Activated CD4-positive, CD25-positive, alpha-beta regulatory T cell treated with anti-CD3 and anti-CD28 coated beads, Interleukin-2, amount 50 U/mL, for 72 hours (primary cell): ENCODE results near the gene NKD2.
"Not testable (repeated sequence)": the region's sequence is repeated elsewhere in the genome, so short reads cannot be mapped to it uniquely, and the experiment has no call there.

ENCODE experiments used
- DNase-seq: peaks from one replicate; pipeline ENCODE4 v3.0.0; 2021

The NKD2 gene

DNA sequence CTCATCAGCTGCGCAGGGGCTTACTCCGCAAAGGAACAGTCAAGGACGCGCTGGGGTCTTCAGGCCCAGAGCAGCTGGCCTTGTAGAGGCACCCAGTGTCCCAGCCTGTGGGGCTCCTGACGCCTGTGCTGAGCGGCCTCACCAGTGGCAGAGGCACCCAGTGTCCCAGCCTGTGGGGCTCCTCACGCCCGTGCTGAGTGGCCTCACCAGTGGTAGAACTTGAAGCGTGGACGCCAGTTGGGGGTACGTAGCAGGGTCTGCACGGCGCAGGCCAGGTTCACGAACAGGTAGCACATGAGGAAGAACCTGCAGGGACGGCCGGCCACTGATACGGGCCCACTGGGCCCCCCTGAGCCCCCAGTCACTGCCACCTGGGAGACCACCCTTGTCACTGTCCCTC, 67.3 kb downstream of the NKD2 start:
- DNase-seq = no peak

DNA sequence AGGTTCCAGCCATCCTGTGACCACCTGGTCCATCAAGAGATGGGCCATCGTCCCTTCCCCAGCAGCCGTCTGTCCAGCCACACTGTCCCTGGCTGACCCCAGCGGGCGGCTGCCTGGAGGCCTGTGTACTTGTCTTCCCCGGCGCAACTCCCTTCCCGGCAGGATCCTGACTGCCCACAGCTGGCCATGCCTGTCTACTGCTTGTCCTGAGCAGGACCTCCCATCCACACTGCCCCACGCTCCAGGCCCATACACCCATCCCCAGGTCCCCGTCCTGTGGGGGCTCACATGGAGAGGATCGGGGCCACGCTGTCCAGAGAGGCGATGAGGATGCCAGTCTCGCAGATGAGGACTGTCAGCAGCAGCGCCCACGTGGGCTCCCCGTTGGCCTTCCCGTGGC, 67.8 kb downstream of the NKD2 start:
- DNase-seq = no peak

DNA sequence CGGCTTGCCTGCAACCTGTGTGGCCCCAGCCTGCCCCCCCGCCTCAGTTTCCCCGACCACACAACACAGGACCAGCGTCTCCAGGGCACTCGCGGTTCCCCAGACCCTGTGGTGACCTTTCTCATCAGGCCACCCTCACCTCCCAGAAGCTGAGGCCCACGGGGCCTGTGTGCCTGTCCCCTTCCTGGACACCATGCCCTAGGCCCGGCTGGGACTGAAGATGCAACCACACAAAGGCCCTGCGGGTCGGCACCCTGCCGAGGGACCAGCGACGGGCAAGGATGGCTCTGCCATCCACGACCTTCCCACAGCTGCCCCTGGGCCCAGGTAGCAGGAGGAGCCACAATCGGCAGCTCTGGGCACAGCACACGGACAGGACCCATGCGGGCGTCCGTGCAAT, 68.4 kb downstream of the NKD2 start:
- no peak for DNase-seq

DNA sequence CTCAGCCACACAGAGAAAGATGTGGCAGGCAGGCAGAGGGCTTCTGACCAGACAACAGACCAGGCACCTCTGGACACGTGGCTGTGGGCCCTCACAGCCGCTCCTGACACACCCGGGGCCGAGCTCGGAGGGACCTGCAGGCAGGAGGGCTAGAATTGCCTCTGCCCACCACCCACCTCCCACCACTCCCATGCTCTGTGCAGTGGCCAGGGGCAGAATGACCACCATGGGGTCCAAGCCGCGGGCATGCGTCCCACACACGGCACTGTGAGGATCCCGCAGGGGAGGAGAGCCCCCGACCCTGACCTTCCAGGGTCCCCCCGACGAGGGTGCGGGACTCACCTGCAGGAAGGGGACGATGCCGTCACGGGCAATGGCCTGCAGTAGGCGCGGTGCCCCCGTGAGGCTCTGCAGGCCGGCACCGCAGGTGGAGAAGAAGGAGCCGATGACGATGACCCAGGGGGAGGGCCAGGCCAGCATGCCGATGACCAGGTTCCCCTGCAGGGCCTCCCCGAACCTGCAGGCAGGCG, 69.0 kb downstream of the NKD2 start:
- no peak for DNase-seq

DNA sequence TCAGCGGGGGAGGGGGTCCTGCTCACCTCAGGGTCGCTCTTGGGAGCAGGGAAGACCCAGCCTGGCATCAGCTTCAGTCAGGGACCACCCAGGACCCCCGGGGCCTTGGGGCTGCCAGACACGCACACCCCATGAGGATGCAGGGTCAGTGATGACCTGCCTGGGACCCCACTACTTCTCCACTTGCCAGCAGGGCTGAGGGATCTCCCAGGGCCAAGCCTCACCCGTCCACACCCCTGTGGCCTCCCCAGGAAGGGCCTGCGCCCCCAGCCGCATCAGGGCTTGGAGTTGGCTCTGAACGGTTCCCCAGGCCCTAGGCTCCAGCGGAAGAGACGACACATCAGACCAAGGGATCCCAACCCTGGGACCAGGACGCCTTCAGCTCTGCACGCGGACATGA, 69.6 kb downstream of the NKD2 start:
- no peak for DNase-seq

DNA sequence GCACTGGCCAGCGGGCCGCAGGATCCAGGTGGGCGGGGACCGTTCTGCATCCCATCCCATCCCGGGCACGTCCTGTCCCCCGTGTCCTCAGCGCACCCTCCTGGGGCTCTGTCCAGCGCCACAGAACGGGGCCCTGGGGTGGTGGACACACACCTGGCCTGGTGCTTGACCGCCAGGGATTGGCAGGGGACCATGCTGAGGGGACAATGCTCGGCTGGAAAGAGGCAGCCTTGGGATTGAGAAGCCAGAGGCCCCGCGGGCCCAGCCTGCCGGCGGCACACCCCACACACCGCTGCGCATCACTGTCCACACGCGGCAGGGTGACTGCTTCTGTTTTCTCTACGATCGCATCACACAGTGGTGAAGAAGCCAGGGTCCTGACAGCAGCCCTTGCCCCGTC, 70.2 kb downstream of the NKD2 start:
- DNase-seq = no peak

DNA sequence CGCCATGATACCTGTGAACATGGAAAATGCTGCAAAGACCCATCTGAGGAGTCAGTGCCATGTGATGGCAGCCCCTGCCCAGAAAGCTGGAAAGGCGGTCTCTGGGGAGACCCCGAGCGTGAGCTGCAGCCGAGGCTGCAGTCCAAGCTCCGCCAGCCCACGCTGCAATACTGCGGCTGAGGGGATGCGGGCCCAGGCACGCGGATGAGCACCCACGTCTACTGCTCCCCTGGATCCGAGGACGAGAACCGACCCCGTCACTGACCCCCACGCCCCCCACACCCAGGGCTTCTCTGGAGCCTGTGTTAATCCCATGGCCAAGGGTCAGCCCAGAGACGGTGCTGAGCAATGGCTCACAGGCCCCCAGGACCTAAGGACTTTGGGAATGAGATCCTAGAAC, 70.9 kb downstream of the NKD2 start:
- DNase-seq = no peak

DNA sequence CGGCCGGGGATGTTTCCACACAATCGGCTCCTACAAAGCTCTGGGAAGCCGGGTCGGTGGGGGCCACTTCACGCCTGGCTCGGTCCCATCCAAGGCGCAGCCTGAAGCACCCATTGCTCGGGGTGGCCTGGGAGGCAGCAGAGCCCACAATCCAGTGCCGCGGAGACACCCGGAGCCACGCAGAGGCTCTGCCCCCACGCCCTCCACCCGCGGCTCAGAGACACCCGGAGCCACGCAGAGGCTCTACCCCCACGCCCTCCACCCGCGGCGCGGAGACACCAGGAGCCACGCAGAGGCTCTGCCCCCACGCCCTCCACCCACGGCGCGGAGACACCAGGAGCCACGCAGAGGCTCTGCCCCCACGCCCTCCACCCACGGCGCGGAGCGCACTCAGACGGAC, 71.4 kb downstream of the NKD2 start:
- DNase-seq = no peak

DNA sequence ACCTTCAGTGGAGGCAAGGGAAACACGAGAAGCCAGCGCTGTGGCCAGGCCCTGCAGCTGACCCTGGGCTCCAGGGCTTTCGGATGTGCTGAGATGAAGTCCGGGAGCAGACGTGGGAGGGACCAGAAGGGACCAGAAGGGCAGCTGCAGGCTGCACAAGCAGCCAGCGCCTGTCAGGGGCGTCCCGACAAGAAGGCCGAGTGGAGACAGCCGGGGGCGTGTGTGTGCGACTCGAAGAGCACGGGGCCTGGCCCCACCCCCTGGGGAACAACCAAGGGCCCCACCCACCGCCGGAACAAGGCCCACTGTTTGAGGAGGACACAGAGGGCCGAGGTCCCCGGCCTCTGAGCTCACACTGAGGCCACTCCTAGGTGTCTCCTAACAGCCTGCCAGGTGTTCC, 71.8 kb downstream of the NKD2 start:
- DNase-seq = no peak

DNA sequence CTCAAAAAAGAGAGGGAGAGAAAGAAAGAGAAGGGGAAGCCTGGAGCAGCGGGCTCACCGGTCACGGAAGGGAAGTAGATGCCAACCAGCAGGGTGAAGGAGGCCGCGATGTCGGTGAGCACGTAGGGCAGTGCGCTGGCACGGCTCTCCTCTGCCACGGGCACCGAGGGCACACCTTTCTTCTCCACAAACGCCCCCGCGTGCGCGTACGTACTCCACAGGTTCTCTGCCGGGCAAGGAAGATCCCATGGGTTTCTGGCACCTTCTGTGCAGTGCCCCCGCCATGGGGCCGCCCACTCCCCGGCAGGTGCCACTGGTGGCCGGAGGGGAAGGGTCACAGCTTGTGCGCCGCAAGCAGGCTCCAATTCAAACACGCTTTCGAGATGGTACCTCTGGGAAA, 72.9 kb downstream of the NKD2 start:
- no peak for DNase-seq

DNA sequence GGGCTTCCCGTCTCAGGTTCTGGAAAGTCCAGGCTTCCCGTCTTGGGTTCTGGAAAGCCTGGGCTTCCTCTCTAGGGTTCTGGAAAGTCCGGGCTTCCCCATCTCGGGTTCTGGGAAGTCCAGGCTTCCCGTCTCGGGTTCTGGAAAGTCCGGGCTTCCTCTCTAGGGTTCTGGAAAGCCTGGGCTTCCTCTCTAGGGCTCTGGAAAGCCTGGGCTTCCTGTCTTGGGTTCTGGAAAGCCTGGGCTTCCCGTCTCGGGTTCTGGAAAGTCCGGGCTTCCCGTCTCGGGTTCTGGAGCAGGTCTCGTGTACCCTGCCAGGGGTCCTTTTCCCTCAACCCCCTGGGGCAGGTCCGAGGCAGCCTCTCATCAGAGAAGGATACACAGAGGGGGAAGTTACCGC, 74.4 kb downstream of the NKD2 start:
- not testable (repeated sequence) for DNase-seq

DNA sequence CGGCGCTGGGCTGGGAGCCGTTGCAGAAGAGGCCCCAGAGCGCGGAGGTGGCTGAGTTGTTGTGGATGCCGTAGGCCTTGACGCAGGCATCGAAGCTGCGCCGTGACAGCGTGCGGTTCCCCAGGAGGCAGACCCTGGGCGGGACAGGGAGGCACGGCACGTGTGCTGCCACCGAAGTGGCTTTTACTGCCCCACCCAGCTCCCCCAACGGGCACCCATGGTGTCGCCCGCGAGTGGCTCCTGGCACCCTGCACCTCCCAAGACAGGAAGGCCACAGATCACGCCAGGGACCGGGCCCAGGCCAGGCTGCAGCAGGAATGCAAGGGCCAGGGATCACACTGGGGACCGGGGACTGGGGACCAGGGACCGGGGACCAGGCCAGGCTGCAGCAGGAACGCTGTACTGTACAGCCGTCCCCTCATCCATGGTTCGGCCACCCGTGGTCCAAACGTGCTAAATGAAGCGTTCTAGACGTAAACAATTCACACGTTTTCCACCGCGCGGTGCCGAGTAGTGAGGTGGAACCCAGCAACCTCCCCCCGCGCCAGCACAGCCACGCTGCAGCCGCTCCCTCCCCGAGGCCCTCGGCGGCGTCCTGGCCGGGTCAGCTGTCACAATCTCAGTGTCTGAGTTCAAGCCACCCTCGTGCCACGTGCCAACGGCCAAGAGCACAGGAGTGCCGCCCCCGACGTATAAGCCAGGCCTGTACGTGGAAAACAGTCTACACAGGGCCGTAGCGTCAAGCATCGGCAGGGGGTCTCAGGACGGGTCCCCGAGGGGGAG, 75.4 kb downstream of the NKD2 start:
- no peak for DNase-seq

DNA sequence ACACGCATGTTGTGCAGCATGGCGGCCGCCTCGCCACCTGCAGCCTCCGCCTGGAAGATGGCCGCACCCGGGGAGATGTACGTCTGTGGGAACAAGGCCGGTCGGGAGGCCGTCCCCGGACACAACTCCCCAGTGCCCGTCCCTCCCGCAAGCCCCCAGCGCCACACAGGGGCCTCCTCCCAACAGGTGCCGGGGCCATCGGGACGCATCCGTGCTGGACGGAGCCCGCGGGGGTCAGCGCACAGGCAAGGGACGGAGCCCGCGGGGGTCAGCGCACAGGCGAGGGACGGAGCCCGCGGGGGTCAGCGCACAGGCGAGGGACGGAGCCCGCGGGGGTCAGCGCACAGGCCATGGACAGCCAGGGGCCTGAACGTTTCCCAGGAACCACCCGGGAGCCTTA, 76.8 kb downstream of the NKD2 start:
- no peak for DNase-seq

DNA sequence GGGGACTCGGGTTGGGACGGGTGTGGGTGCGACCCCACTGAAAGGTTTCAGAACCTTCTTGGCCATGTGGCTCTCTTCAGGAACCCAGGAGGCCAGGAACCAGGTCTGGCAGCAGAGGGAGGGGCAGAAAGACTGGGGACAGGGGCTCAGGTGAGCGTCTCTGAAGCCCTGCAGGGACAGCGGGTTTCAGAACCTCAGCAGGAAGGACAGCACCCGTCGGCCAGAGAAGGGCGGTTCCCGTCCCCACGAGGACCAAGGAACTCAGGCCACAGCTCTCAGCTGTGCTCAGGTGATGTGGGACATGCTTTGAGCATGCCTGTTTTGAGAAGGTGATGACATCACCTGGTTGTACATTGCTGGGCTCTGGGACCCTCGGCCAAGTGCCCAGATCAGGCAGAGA, 77.5 kb downstream of the NKD2 start:
- no peak for DNase-seq

DNA sequence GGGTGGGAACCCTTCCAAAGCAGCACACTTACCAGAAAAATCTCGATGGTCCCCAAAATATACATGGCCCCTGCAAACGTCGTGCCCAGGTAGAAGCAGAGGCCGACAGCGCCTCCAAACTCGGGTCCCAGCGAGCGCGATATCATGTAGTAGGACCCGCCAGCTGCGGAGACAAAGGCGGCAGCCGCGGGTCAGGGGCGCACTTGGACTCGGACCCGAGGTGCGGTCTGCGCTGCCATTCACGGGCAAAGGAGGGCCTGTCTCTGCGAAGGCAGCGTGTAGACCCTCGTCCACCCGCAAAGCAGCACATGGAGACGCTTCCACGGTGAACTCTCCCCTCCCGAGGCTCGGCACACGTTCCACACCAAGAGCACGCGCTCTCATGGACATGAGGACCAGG, 78.3 kb downstream of the NKD2 start:
- no peak for DNase-seq

DNA sequence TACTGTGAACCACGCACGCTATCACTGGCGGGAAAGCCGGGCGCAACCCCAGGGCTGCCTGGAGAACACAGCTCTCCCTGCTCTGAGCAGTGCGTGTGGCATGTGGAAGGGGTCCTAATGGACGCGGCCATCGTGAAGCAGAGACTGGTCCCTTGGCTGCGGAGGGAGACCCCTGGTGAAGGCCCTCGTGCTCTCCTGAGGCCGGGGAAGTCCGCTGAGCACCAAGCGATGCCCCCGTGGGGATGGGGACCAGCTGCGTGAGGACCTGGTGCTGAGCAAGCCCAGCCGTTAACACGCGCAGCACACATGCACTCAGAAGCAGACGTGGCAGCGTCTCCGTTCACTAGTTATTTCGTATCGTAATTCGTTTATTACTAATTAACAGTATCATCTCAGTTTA, 78.8 kb downstream of the NKD2 start:
- no peak for DNase-seq

DNA sequence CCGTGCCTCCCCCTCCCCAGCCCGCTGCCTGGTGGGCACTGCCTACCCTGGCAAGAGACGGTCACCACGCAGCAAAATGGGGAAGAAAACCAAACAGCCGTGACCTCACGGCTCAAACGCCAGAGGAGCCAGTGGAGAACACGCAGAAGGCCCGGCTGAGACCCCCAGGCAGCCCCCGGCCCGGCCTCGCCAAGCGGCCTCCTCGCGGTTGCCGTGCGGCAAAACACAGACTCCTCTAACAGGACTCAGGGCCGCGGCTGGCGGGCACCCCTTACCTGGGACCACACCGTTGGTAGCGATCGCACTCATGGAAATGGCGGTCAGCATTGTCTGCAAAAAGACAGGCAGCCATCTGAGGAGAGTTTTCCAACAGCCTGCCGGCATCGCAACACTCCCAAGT, 79.4 kb downstream of the NKD2 start:
- DNase-seq = no peak
